Dendritic cell treated with granulocyte-macrophage colony-stimulating factor and Interleukin-4, amounts not matched to agents 40 ng/mL and 50 ng/mL, for 4 days (primary cell): ENCODE data around the gene CCDC150.
A peak's percentile ranks its signal among the peaks of the same experiment; 100 is the strongest.

Experiments
- H3K27ac Mint-ChIP-seq: one replicate; pipeline ENCODE4 v1.8.0; 2022; ENCODE audit warnings: mild to moderate bottlenecking, mixed read lengths
- H3K27me3 Mint-ChIP-seq: one replicate; pipeline ENCODE4 v1.8.0; 2022; ENCODE audit warnings: mild to moderate bottlenecking, mixed read lengths
- H3K36me3 Mint-ChIP-seq: one replicate; pipeline ENCODE4 v1.8.0; 2022; ENCODE audit warnings: low read depth, mixed read lengths
- H3K4me1 Mint-ChIP-seq: one replicate; pipeline ENCODE4 v1.8.0; 2022; ENCODE audit warnings: low read depth, mixed read lengths
- H3K4me3 Mint-ChIP-seq: one replicate; pipeline ENCODE4 v1.8.0; 2022; ENCODE audit warnings: mild to moderate bottlenecking, moderate library complexity, mixed read lengths
- H3K9me3 Mint-ChIP-seq: one replicate; pipeline ENCODE4 v1.8.0; 2022; ENCODE audit warnings: mixed read lengths
- intact Hi-C: fragments of 100-400 bp; cut with micrococcal nuclease; formaldehyde crosslinking; loops from one replicate; pipeline ENCODE4 v1.15.0; 2022

Gene CCDC150

GRCh38 chr2:196639180-196640030 is at the start of gene CCDC150:
CCDC150 (plus strand) TSS chr2:196639715; CDS start chr2:196639767, 52 bp downstream.
- no peaks in the 10 kb centered on the region for H3K36me3 Mint-ChIP-seq
- peak within 1 kb of the TSS; percentile 72 for H3K27ac Mint-ChIP-seq
- no peaks in the 10 kb centered on the region for H3K9me3 Mint-ChIP-seq
- intact Hi-C loops: loop anchor here (10.0 kb wide), 2 partner anchors 335 to 1065 kb away; partner anchors contain the start of gene MARS2
- peaks cover 13% of the 10 kb centered on the region for H3K4me1 Mint-ChIP-seq
- H3K4me3 Mint-ChIP-seq: peak within 1 kb of the TSS; percentile 83
- H3K27me3 Mint-ChIP-seq: peaks cover 6% of the 10 kb centered on the region

GRCh38 chr2:196590286-196590685 is 49.2 kb upstream of the CCDC150 start:
- H3K4me1 Mint-ChIP-seq: peaks cover 5% of the 10 kb centered on the region
- no peak overlapping the region for H3K27ac Mint-ChIP-seq
- no peaks in the 10 kb centered on the region for H3K36me3 Mint-ChIP-seq
- H3K4me3 Mint-ChIP-seq: no peak overlapping the region
- no peaks in the 10 kb centered on the region for H3K9me3 Mint-ChIP-seq
- intact Hi-C loops: no loop called here
- H3K27me3 Mint-ChIP-seq: peaks cover 64% of the 10 kb centered on the region

GRCh38 chr2:196591004-196591403 is 48.5 kb upstream of the CCDC150 start:
- H3K27me3 Mint-ChIP-seq: peaks cover 69% of the 10 kb centered on the region
- no peaks in the 10 kb centered on the region for H3K36me3 Mint-ChIP-seq
- H3K4me3 Mint-ChIP-seq: no peak overlapping the region
- intact Hi-C loops: no loop called here
- no peaks in the 10 kb centered on the region for H3K9me3 Mint-ChIP-seq
- H3K27ac Mint-ChIP-seq: no peak overlapping the region
- H3K4me1 Mint-ChIP-seq: peaks cover 5% of the 10 kb centered on the region

- H3K4me1 Mint-ChIP-seq: peaks cover 5% of the 10 kb centered on the region
- H3K4me3 Mint-ChIP-seq: no peak overlapping the region
- no peaks in the 10 kb centered on the region for H3K36me3 Mint-ChIP-seq
- no peak overlapping the region for H3K27ac Mint-ChIP-seq
- peaks cover 71% of the 10 kb centered on the region for H3K27me3 Mint-ChIP-seq
- intact Hi-C loops: no loop called here
- H3K9me3 Mint-ChIP-seq: no peaks in the 10 kb centered on the region
Observed at GRCh38 chr2:196591621-196592022, 47.9 kb upstream of the CCDC150 start.

GRCh38 chr2:196592331-196592910 is 47.1 kb upstream of the CCDC150 start:
- Mint-ChIP-seq H3K4me1 (peaks cover 5% of the 10 kb centered on the region), H3K27me3 (peaks cover 70% of the 10 kb centered on the region), H3K9me3 (no peaks in the 10 kb centered on the region), H3K4me3 (no peak overlapping the region), H3K27ac (no peak overlapping the region), H3K36me3 (no peaks in the 10 kb centered on the region)
- intact Hi-C loops: no loop called here

GRCh38 chr2:196592911-196593881 is 46.3 kb upstream of the CCDC150 start, which contains the start of gene HECW2:
HECW2 (minus strand) TSS chr2:196593554.
- no peaks in the 10 kb centered on the region for H3K36me3 Mint-ChIP-seq
- no peak within 1 kb of the TSS for H3K27ac Mint-ChIP-seq
- no peaks in the 10 kb centered on the region for H3K9me3 Mint-ChIP-seq
- H3K27me3 Mint-ChIP-seq: peaks cover 65% of the 10 kb centered on the region
- H3K4me3 Mint-ChIP-seq: peak within 1 kb of the TSS; percentile 58
- intact Hi-C loops: no loop called here
- H3K4me1 Mint-ChIP-seq: peaks cover 5% of the 10 kb centered on the region

GRCh38 chr2:196594158-196594557 is 45.4 kb upstream of the CCDC150 start:
- Mint-ChIP-seq H3K4me1 (peaks cover 5% of the 10 kb centered on the region), H3K27ac (no peak overlapping the region), H3K9me3 (no peaks in the 10 kb centered on the region), H3K36me3 (no peaks in the 10 kb centered on the region), H3K4me3 (no peak overlapping the region), H3K27me3 (peaks cover 63% of the 10 kb centered on the region)
- intact Hi-C loops: no loop called here

- no peak overlapping the region for H3K27ac Mint-ChIP-seq
- H3K4me1 Mint-ChIP-seq: peaks cover 5% of the 10 kb centered on the region
- intact Hi-C loops: no loop called here
- H3K9me3 Mint-ChIP-seq: no peaks in the 10 kb centered on the region
- H3K4me3 Mint-ChIP-seq: no peak overlapping the region
- peaks cover 36% of the 10 kb centered on the region for H3K27me3 Mint-ChIP-seq
- H3K36me3 Mint-ChIP-seq: no peaks in the 10 kb centered on the region
Observed at GRCh38 chr2:196597531-196597930, 42.0 kb upstream of the CCDC150 start.

- no peak overlapping the region for H3K4me3 Mint-ChIP-seq
- no peaks in the 10 kb centered on the region for H3K9me3 Mint-ChIP-seq
- intact Hi-C loops: no loop called here
- H3K4me1 Mint-ChIP-seq: peaks cover 4% of the 10 kb centered on the region
- peaks cover 32% of the 10 kb centered on the region for H3K27me3 Mint-ChIP-seq
- H3K36me3 Mint-ChIP-seq: no peaks in the 10 kb centered on the region
- H3K27ac Mint-ChIP-seq: no peak overlapping the region
Observed at GRCh38 chr2:196598412-196598811, 41.1 kb upstream of the CCDC150 start.

GRCh38 chr2:196598846-196599245 is 40.7 kb upstream of the CCDC150 start:
- no peaks in the 10 kb centered on the region for H3K9me3 Mint-ChIP-seq
- no peak overlapping the region for H3K4me3 Mint-ChIP-seq
- intact Hi-C loops: no loop called here
- no peaks in the 10 kb centered on the region for H3K4me1 Mint-ChIP-seq
- no peaks in the 10 kb centered on the region for H3K36me3 Mint-ChIP-seq
- H3K27ac Mint-ChIP-seq: no peak overlapping the region
- H3K27me3 Mint-ChIP-seq: peaks cover 28% of the 10 kb centered on the region

- intact Hi-C loops: no loop called here
- Mint-ChIP-seq H3K9me3 (no peaks in the 10 kb centered on the region), H3K4me1 (no peaks in the 10 kb centered on the region), H3K27ac (no peak overlapping the region), H3K27me3 (peaks cover 6% of the 10 kb centered on the region), H3K36me3 (no peaks in the 10 kb centered on the region), H3K4me3 (no peak overlapping the region)
Observed at GRCh38 chr2:196601430-196602306, 37.8 kb upstream of the CCDC150 start.

- intact Hi-C loops: no loop called here
- Mint-ChIP-seq H3K36me3 (no peaks in the 10 kb centered on the region), H3K4me1 (no peaks in the 10 kb centered on the region), H3K27ac (no peak overlapping the region), H3K9me3 (no peaks in the 10 kb centered on the region), H3K4me3 (no peak overlapping the region), H3K27me3 (peaks cover 6% of the 10 kb centered on the region)
Observed at GRCh38 chr2:196604196-196604595, 35.3 kb upstream of the CCDC150 start.

GRCh38 chr2:196606516-196606915 is 33.0 kb upstream of the CCDC150 start:
- Mint-ChIP-seq H3K9me3 (no peaks in the 10 kb centered on the region), H3K27me3 (peaks cover 2% of the 10 kb centered on the region), H3K4me1 (no peaks in the 10 kb centered on the region), H3K36me3 (no peaks in the 10 kb centered on the region), H3K27ac (no peak overlapping the region), H3K4me3 (no peak overlapping the region)
- intact Hi-C loops: no loop called here
